GM12873 (cell line): ENCODE measurements around the gene TMEM178B.

Experiments
- CTCF ChIP-seq: IDR thresholded peaks from 2 replicates; pipeline ENCODE4 v1.5.1; 2012; ENCODE audit warnings: low read depth, mild to moderate bottlenecking, moderate library complexity, low read length, control low read depth; ENCODE audit not compliant: insufficient read depth; ENCODE audit errors: missing control alignments

Gene TMEM178B

GRCh38 chr7:141142058-141142457 is 68.2 kb downstream of the TMEM178B start:
- TF ChIP-seq CTCF, result no peak

- no peak for TF ChIP-seq CTCF
These were observed 71.2 kb downstream of the TMEM178B start for GRCh38 chr7:141144921-141145629.

- no peak for TF ChIP-seq CTCF
These were observed 71.7 kb downstream of the TMEM178B start for GRCh38 chr7:141145630-141145982.

GRCh38 chr7:141147482-141147881 is 73.6 kb downstream of the TMEM178B start:
- TF ChIP-seq CTCF, result no peak

DNA sequence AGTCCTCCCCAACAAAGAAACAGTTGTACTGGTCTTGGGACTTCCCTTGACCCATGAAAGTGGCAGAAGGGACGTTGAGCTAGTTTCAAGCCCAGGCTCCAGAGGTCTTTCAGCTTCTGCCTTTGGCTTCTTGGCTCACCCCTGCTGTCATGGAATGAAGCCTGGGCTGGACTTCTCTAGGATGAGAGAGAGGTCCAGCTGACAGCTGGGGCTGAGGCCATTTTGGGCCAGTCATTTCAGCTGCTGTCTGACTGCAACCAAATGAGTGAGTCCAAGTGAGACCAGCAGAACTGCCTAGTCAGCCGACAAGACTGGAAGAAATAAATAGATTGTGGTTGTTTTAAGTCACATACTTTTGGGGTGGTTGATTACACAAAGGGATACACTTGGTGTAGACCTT is 76.6 kb downstream of the TMEM178B start:
- no peak for TF ChIP-seq CTCF

DNA sequence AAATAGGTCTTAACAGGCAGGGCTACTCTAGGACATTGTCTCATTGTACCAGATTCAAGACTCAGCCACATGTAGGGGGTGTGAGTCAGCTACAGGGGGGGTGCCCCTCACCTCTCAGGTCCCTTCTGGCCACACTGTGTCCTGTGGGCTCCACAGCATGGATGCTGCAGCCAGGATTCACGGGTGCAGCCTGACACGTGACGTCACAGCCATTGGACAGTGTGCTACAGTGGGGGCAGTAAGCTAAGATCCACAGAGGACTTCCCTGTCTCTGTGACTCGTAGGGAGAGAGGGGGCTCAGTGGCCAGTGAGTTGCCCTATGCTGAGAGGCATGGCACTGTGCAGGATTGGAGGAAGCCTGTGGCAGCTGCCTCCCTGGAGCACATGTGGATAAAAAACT is 77.9 kb downstream of the TMEM178B start:
- no peak for TF ChIP-seq CTCF

GRCh38 chr7:141153231-141153630 is 79.4 kb downstream of the TMEM178B start:
- no peak for TF ChIP-seq CTCF
